ENCODE results near the gene SCUBE3. TPM values are rescaled to one million over a fixed set of nuclear protein-coding genes. Genes with fewer than 3 reads are reported as not detected.

SCUBE3 gene
- total and polyA plus RNA-seq, 2 experiments from 2014 or later, result 0.39 to 1.1 TPM

DNA sequence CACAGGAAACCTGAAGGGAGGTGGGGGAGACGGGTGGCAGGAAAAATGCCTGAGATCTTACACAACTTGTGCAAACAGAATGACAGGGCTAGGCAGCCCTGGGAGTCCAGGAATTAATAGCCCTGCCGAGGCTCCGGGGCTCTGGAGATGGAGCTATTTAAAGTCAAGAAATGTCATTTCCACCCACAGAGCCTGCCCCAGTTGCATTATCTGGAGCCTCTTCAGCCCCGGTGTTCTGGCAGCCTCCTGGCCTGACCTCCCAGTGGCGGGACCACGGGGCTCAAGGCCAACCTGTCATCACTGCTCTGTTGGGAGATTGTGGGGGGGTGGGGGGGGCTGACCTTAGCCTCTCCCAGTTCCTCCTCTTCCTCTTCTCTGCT, 28.5 kb upstream of the SCUBE3 start:
- no peaks in the 10 kb centered on the region; the same call in 1 of the 2 replicates for H4K20me1 ChIP-seq (replicated peaks; ENCODE audit: insufficient read depth)
- no peak overlapping the region for H3K27ac Mint-ChIP-seq
- peaks cover 11% of the 10 kb centered on the region for H3K27me3 Mint-ChIP-seq (ENCODE audit: insufficient read depth, low read depth, poor library complexity)
- H3K9me3 Mint-ChIP-seq, result 0 out of 3 replicates have a peak, but pooled peaks cover 4% of the 10 kb centered on the region
- no peaks in the 10 kb centered on the region; the same call in 1 of the 2 replicates for H3K9me2 ChIP-seq (ENCODE audit: insufficient read depth)
- H3K36me3 ChIP-seq (ENCODE audit: insufficient read depth), result no peaks in the 10 kb centered on the region
- H3K4me1 Mint-ChIP-seq, result peaks cover 5% of the 10 kb centered on the region; the same call in 2 of the 3 replicates
- no peak overlapping the region for H3K27ac ChIP-seq (ENCODE audit: low read depth)
- H3K27me3 ChIP-seq (ENCODE audit: insufficient read depth), result peaks cover 27% of the 10 kb centered on the region
- no peak overlapping the region for H3K4me2 ChIP-seq
- ATAC-seq (no peak), DNase-seq (ENCODE audit: low spot score) (no peak)
- H3K4me3 Mint-ChIP-seq, result no peak overlapping the region
- no peak overlapping the region for H3K4me3 ChIP-seq
- no peaks in the 10 kb centered on the region for H3K79me2 ChIP-seq (replicated peaks; ENCODE audit: insufficient read depth)
- no peak overlapping the region for H2AFZ ChIP-seq
- TF ChIP-seq, protein P1, sequence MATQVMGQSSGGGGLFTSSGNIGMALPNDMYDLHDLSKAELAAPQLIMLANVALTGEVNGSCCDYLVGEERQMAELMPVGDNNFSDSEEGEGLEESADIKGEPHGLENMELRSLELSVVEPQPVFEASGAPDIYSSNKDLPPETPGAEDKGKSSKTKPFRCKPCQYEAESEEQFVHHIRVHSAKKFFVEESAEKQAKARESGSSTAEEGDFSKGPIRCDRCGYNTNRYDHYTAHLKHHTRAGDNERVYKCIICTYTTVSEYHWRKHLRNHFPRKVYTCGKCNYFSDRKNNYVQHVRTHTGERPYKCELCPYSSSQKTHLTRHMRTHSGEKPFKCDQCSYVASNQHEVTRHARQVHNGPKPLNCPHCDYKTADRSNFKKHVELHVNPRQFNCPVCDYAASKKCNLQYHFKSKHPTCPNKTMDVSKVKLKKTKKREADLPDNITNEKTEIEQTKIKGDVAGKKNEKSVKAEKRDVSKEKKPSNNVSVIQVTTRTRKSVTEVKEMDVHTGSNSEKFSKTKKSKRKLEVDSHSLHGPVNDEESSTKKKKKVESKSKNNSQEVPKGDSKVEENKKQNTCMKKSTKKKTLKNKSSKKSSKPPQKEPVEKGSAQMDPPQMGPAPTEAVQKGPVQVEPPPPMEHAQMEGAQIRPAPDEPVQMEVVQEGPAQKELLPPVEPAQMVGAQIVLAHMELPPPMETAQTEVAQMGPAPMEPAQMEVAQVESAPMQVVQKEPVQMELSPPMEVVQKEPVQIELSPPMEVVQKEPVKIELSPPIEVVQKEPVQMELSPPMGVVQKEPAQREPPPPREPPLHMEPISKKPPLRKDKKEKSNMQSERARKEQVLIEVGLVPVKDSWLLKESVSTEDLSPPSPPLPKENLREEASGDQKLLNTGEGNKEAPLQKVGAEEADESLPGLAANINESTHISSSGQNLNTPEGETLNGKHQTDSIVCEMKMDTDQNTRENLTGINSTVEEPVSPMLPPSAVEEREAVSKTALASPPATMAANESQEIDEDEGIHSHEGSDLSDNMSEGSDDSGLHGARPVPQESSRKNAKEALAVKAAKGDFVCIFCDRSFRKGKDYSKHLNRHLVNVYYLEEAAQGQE (IDR thresholded peaks at IDR 0.05; ENCODE audit: unreplicated experiment), result no peak
- TF ChIP-seq EZH2 (IDR thresholded peaks at IDR 0.05; ENCODE audit: low read depth, unreplicated experiment) (no peak), ZNF462 (CRISPR knock-in tag; IDR thresholded peaks at IDR 0.05) (no peak), STAT1 (IDR thresholded peaks at IDR 0.05; ENCODE audit: unreplicated experiment) (no peak), EZH2phosphoT487 (IDR thresholded peaks at IDR 0.05; ENCODE audit: unreplicated experiment) (no peak), CREB1 (CRISPR knock-in tag; IDR thresholded peaks at IDR 0.05; ENCODE audit: low read depth) (no peak), ZNF114 (CRISPR knock-in tag; IDR thresholded peaks at IDR 0.05) (no peak), POLR2AphosphoS5 (IDR thresholded peaks at IDR 0.05; ENCODE audit: low read depth) (no peak)
- no peaks in the 10 kb centered on the region; the same call in 1 of the 2 replicates for H3K4me1 ChIP-seq (ENCODE audit: insufficient read depth)
- peaks cover 8% of the 10 kb centered on the region; the same call in 1 of the 2 replicates for H3F3A ChIP-seq (replicated peaks; ENCODE audit: low read depth)
- no peaks in the 10 kb centered on the region for H3K36me3 Mint-ChIP-seq (ENCODE audit: low read depth)

All from GM23338 (cell line).